HepG2 (cell line): ENCODE results near the gene GRK5. TPM values are rescaled to one million over a fixed set of nuclear protein-coding genes. Genes with fewer than 3 reads are reported as not detected.

Source experiments
- ATAC-seq: fragments of 200-7000 bp; cut with Tn5 transposase; 3 replicates; pipeline ENCODE4 v1.9.1; 2020; ENCODE audit warnings: mild to moderate bottlenecking, moderate library complexity
- BruUV-seq: library from RNA; stranded (reverse); fragments of 400-500 nt; replicated peaks from 2 replicates; lab custom pipeline; 2021; lab: Mats Ljungman, UMichigan
- CTCF ChIA-PET: fragments of 300-600 bp; formaldehyde crosslinking; extraction: SDS; loops from one replicate; lab custom pipeline; 2021; ENCODE audit warnings: low total read pairs, inconsistent platforms, low intra/inter-chr PET ratio; lab: Yijun Ruan, JAX
- POLR2A ChIA-PET: fragments of 350-600 bp; sonication (Branson Sonifier 250); formaldehyde crosslinking; loops from one replicate; lab custom pipeline; 2020; ENCODE audit warnings: antibody characterized with exemption, inconsistent platforms; lab: Yijun Ruan, JAX
- DNase-seq: peaks from one replicate; pipeline ENCODE4 v3.0.0-alpha.2; 2015; ENCODE audit warnings: low spot score
- FAIRE-seq: peaks from 3 replicates; lab custom pipeline; 2011; peaks lifted over from hg19 to GRCh38; lab: Jason Lieb, UNC
- H2AFZ ChIP-seq: one replicate; pipeline ENCODE4 v1.6.1; 2011; ENCODE audit warnings: low read length, inconsistent platforms
- H3K27ac ChIP-seq: fragments of 300-600 bp; 3 replicates; pipeline ENCODE4 v1.8.0; 2011; ENCODE audit warnings: mixed run types, mild to moderate bottlenecking, mixed read lengths, low read length, inconsistent platforms; ENCODE audit not compliant: insufficient read depth; ENCODE audit errors: extremely low read length
- H3K27me3 ChIP-seq, 2 experiments: fragments of 200-600 bp in 1 of 2; 2 replicates in 1 of 2; 3 replicates in 1 of 2; pipeline versions ENCODE4 v1.6.0 to v1.8.0; 2011; ENCODE audit warnings: low read length in 2 of 2, mild to moderate bottlenecking in 2 of 2, moderate library complexity in 2 of 2, inconsistent platforms in 1 of 2; ENCODE audit not compliant: insufficient read depth in 2 of 2, control insufficient read depth in 1 of 2
- H3K36me3 ChIP-seq, 2 experiments: fragments of 200-600 bp in 1 of 2; replicated peaks in 1 of 2; 2 replicates in 1 of 2; 3 replicates in 1 of 2; pipeline versions ENCODE4 v1.5.1 to v1.8.0; 2011; ENCODE audit warnings: low read length in 2 of 2, inconsistent platforms in 1 of 2; ENCODE audit not compliant: insufficient read depth in 2 of 2, control insufficient read depth in 1 of 2
- H3K4me1 ChIP-seq: 2 replicates; pipeline ENCODE4 v1.5.1; 2012; ENCODE audit warnings: low read length, inconsistent platforms; ENCODE audit not compliant: insufficient read depth
- H3K4me2 ChIP-seq: 2 replicates; pipeline ENCODE4 v1.6.0; 2011; ENCODE audit warnings: low read depth, low read length, inconsistent platforms
- H3K4me3 ChIP-seq, 3 experiments: fragments of 200-600 bp in 1 of 3; sonication (generic), shearing (Covaris generic) in 1 of 3; replicated peaks in 1 of 3; 2 replicates each; pipeline ENCODE4 v1.5.1; 2011 to 2016; ENCODE audit warnings: low read length in 3 of 3, inconsistent platforms in 2 of 3, low read depth in 2 of 3, mild to moderate bottlenecking in 2 of 3, control low read depth in 1 of 3, mixed read lengths in 1 of 3; ENCODE audit not compliant: insufficient read depth in 1 of 3
- H3K79me2 ChIP-seq: one replicate; pipeline ENCODE4 v1.6.1; 2011; ENCODE audit warnings: low read length, inconsistent platforms; ENCODE audit not compliant: insufficient read depth
- H3K9ac ChIP-seq: 2 replicates; pipeline ENCODE4 v1.6.0; 2011; ENCODE audit warnings: mild to moderate bottlenecking, low read depth, low read length, inconsistent platforms; ENCODE audit not compliant: insufficient read depth
- H3K9me3 ChIP-seq: 2 replicates; pipeline ENCODE4 v1.5.1; 2012; ENCODE audit warnings: mild to moderate bottlenecking, low read length
- H4K20me1 ChIP-seq: 2 replicates; pipeline ENCODE4 v1.6.0; 2011; ENCODE audit warnings: inconsistent platforms, mild to moderate bottlenecking, low read length, moderate library complexity; ENCODE audit not compliant: insufficient read depth
- AGO2 ChIP-seq: fragments of 200-400 bp; formaldehyde crosslinking; optimal IDR thresholded peaks from 2 replicates; pipeline ENCODE3; 2017; ENCODE audit warnings: mild to moderate bottlenecking, low read depth, low read length, moderate library complexity
- IRX3 ChIP-seq: sonication (generic); formaldehyde crosslinking; IDR thresholded peaks from 2 replicates; pipeline ENCODE4 v1.8.1; 2023; ENCODE audit warnings: mild to moderate bottlenecking, low read depth, missing genetic modification reagents, borderline replicate concordance
- NFE2L2 ChIP-seq: fragments of 150-350 bp; IDR thresholded peaks from 2 replicates; pipeline ENCODE4 v1.6.1; 2014; ENCODE audit warnings: low read length
- RBAK ChIP-seq: sonication (generic); formaldehyde crosslinking; IDR thresholded peaks from 2 replicates; pipeline ENCODE4 v1.5.1; 2020; ENCODE audit warnings: mild to moderate bottlenecking, missing genetic modification reagents
- RFX3 ChIP-seq: IDR thresholded peaks from 2 replicates; pipeline ENCODE4 v1.6.1; 2016; ENCODE audit warnings: missing biosample characterization, missing genetic modification reagents
- ZNF670 ChIP-seq: sonication (generic); formaldehyde crosslinking; IDR thresholded peaks from 2 replicates; pipeline ENCODE4 v1.8.0; 2022; ENCODE audit warnings: mild to moderate bottlenecking, missing genetic modification reagents, borderline replicate concordance
- WGBS: methylation state at CpG from one replicate; pipeline ENCODE4 v1.1.6; 2017; ENCODE audit warnings: low lambda C conversion rate; 5-methylcytosine and 5-hydroxymethylcytosine counted together
- in situ Hi-C: cut with HindIII; loops from 2 replicates; pipeline ENCODE4 v1.10.0; 2017; ENCODE audit warnings: low pct_unique_long_range_greater_than_20kb; ENCODE audit not compliant: extremely low pct_ligation_motif_present
- intact Hi-C: fragments of 100-400 bp; cut with micrococcal nuclease; formaldehyde crosslinking; loops from one replicate; pipeline ENCODE4 v1.10.0; 2022; ENCODE audit not compliant: unreplicated experiment
- polyA plus RNA-seq, 8 experiments: library from polyadenylated mRNA; depleted of rRNA in 3 of 8; stranded (reverse) in 7 of 8; unstranded in 1 of 8; fragments of >200 nt; fragmentation: Illumina TruSeq in 4 of 8; extraction: Trizol in 4 of 8; gene quantifications; 2 replicates each; pipeline versions ENCODE4 v1.2.1 to v1.2.3, GENCODE V29; 2011 to 2016; ENCODE audit warnings: low read depth in 4 of 8, missing spikeins in 1 of 8, mixed read lengths in 1 of 8; ENCODE audit not compliant: insufficient read depth in 1 of 8
- total RNA-seq, 5 experiments: library from RNA; depleted of rRNA; stranded (reverse); fragments of >200 nt; fragmentation: Illumina TruSeq; extraction: Trizol; gene quantifications; 2 replicates each; pipeline ENCODE4 v1.2.3, GENCODE V29; 2016; ENCODE audit warnings: low read depth in 1 of 5
- TF ChIP-seq, protein P1 (sequence below): sonication (generic); formaldehyde crosslinking; IDR thresholded peaks from 2 replicates; pipeline ENCODE4 v1.5.0; 2020; ENCODE audit warnings: mild to moderate bottlenecking, missing genetic modification reagents

GRK5 gene
- total and polyA plus RNA-seq, 2 of the 13 experiments (the other 11 are each of a cell fraction or from before 2014, with no cell fraction given) = 10.4 to 12.6 TPM

DNA sequence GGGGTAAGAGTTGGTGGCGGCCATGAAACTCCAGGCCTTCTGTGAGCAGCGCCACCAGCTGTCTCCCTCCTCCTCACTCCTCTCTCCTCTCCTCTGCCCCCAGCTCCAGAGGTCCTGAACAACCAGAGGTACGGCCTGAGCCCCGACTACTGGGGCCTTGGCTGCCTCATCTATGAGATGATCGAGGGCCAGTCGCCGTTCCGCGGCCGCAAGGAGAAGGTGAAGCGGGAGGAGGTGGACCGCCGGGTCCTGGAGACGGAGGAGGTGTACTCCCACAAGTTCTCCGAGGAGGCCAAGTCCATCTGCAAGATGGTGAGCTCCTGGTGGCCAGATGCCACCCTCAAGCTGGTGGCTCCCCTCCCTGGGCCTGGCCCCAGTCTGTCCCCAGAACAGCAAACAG lies 236.1 kb downstream of the GRK5 start:
- in situ Hi-C loops (loop anchor here (10.0 kb wide), 1 partner anchor 249 kb away; no protein-coding TSS in a partner anchor), intact Hi-C loops (no loop called here)
- Histone ChIP-seq H4K20me1 (no peaks in the 10 kb centered on the region), H3K36me3 (peaks cover 0 to 3% of the 10 kb centered on the region in 2 experiments; a peak in 1 of 5 replicates), H3K9me3 (no peaks in the 10 kb centered on the region), H3K4me2 (no peak overlapping the region), H2AFZ (no peak overlapping the region), H3K4me3 (no peak overlapping the region), H3K9ac (no peak overlapping the region), H3K79me2 (no peaks in the 10 kb centered on the region), H3K27me3 (no peaks in the 10 kb centered on the region), H3K4me1 (no peaks in the 10 kb centered on the region), H3K27ac (no peak overlapping the region)
- ATAC-seq (no peak), DNase-seq (no peak), FAIRE-seq (no peak)
- BruUV-seq = no TSS peak
- TF ChIP-seq NFE2L2 (no peak), RFX3 (no peak), AGO2 (peak; percentile 26), ZNF670 (CRISPR knock-in tag) (no peak), IRX3 (CRISPR knock-in tag) (no peak), RBAK (CRISPR knock-in tag) (no peak)
- TF ChIP-seq, protein P1, sequence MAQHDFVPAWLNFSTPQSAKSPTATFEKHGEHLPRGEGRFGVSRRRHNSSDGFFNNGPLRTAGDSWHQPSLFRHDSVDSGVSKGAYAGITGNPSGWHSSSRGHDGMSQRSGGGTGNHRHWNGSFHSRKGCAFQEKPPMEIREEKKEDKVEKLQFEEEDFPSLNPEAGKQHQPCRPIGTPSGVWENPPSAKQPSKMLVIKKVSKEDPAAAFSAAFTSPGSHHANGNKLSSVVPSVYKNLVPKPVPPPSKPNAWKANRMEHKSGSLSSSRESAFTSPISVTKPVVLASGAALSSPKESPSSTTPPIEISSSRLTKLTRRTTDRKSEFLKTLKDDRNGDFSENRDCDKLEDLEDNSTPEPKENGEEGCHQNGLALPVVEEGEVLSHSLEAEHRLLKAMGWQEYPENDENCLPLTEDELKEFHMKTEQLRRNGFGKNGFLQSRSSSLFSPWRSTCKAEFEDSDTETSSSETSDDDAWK (CRISPR knock-in tag) = no peak
- WGBS = 95% methylated on average over 13 of the region's 15 CpGs
- CTCF ChIA-PET = interaction anchor here (2.4 kb wide), 1 partner anchor 237 kb away, joined by 7 read pairs; the partner anchor contains the start of gene GRK5
- POLR2A ChIA-PET = no interaction called here
